Osteoblast (primary cell): ENCODE measurements around the gene FUCA1. TPM values are rescaled to one million over a fixed set of nuclear protein-coding genes. Genes with fewer than 3 reads are reported as not detected.
"Not testable (repeated sequence)": the region's sequence is repeated elsewhere in the genome, so short reads cannot be mapped to it uniquely, and the experiment has no call there.

Experiments used
- DNase-seq: peaks from one replicate; pipeline ENCODE4 v3.0.0; 2011; ENCODE audit warnings: low spot score, mixed read lengths; ENCODE audit not compliant: insufficient read length; ENCODE audit errors: missing footprints
- H2AFZ ChIP-seq: 2 replicates; pipeline ENCODE4 v1.6.0; 2011; ENCODE audit warnings: mild to moderate bottlenecking, low read length
- H3K27ac ChIP-seq: 2 replicates; pipeline ENCODE4 v1.5.1; 2011; ENCODE audit warnings: mild to moderate bottlenecking, low read depth, low read length, moderate library complexity
- H3K27me3 ChIP-seq: 2 replicates; pipeline ENCODE4 v1.6.0; 2012; ENCODE audit warnings: mild to moderate bottlenecking, control low read depth, inconsistent platforms, low read length, moderate library complexity; ENCODE audit not compliant: insufficient read depth
- H3K36me3 ChIP-seq: 2 replicates; pipeline ENCODE4 v1.5.1; 2011; ENCODE audit warnings: mild to moderate bottlenecking, low read length, control low read depth, moderate library complexity; ENCODE audit not compliant: insufficient read depth
- H3K4me1 ChIP-seq: 2 replicates; pipeline ENCODE4 v1.5.1; 2011; ENCODE audit warnings: mild to moderate bottlenecking, low read length, control low read depth, moderate library complexity; ENCODE audit not compliant: insufficient read depth
- H3K4me2 ChIP-seq: 2 replicates; pipeline ENCODE4 v1.6.0; 2011; ENCODE audit warnings: mild to moderate bottlenecking, low read length; ENCODE audit not compliant: insufficient read depth
- H3K4me3 ChIP-seq: fragments of 200-600 bp; sonication (generic); 3 replicates; pipeline ENCODE4 v1.5.1; 2012; ENCODE audit warnings: mild to moderate bottlenecking, low read length, inconsistent platforms; ENCODE audit not compliant: insufficient read depth
- H3K79me2 ChIP-seq: 2 replicates; pipeline ENCODE4 v1.6.0; 2012; ENCODE audit warnings: mild to moderate bottlenecking, low read length, control low read depth, inconsistent platforms; ENCODE audit not compliant: insufficient read depth
- H3K9me3 ChIP-seq: 2 replicates; pipeline ENCODE4 v1.5.1; 2011; ENCODE audit warnings: low read depth, low read length, control low read depth
- H4K20me1 ChIP-seq: 2 replicates; pipeline ENCODE4 v1.6.0; 2012; ENCODE audit warnings: mild to moderate bottlenecking, low read length, control low read depth; ENCODE audit not compliant: insufficient read depth
- total RNA-seq: library from RNA; depleted of rRNA; stranded (reverse); fragments of >200 nt; gene quantifications from 2 replicates; pipeline ENCODE4 v1.2.3, GENCODE V29; 2012
- TF ChIP-seq, protein P1 (sequence below): IDR thresholded peaks from 2 replicates; pipeline ENCODE4 v1.5.1; 2011; ENCODE audit warnings: mild to moderate bottlenecking, low read depth, low read length, moderate library complexity; ENCODE audit errors: extremely low read depth

FUCA1 gene
- total RNA-seq, 1 donor: 34.7 TPM

DNA sequence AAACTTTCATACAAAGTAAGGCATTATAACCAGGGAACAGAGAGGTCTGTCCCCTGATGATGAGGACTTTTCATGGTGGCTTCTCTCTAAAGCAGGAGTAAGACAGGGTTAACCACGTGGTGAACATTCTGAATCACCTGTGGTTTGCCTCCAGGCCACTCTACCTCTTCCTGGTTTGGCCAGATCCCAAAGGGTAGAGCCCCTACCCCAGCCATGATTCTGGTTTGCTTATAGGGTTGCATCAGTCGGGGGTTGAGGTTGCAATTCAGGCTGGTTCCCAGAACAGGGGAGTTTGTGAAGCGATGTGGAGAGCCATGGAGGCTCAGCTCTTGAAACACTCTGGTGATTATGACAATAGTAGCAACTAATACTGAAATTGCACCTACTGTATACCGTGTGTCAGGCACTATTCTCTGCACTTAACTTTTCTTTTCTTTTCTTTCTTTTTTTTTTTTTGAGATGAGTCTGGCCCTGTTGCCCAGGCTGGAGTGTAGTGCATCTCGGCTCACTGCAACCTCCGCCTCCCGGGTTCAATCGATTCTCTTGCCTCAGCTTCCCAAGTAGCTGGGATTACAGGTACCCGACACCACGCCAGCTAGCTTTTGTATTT, 36.8 kb upstream of the FUCA1 start:
- H4K20me1 ChIP-seq: no peaks in the 10 kb centered on the region
- H3K4me2 ChIP-seq: no peak overlapping the region
- no peak overlapping the region for H2AFZ ChIP-seq
- no peak overlapping the region for H3K4me3 ChIP-seq
- no peaks in the 10 kb centered on the region for H3K79me2 ChIP-seq
- peaks cover 55% of the 10 kb centered on the region for H3K27me3 ChIP-seq
- H3K36me3 ChIP-seq: no peaks in the 10 kb centered on the region
- H3K27ac ChIP-seq: no peak overlapping the region
- DNase-seq: no peak
- H3K9me3 ChIP-seq: peaks cover 2% of the 10 kb centered on the region
- TF ChIP-seq, protein P1, sequence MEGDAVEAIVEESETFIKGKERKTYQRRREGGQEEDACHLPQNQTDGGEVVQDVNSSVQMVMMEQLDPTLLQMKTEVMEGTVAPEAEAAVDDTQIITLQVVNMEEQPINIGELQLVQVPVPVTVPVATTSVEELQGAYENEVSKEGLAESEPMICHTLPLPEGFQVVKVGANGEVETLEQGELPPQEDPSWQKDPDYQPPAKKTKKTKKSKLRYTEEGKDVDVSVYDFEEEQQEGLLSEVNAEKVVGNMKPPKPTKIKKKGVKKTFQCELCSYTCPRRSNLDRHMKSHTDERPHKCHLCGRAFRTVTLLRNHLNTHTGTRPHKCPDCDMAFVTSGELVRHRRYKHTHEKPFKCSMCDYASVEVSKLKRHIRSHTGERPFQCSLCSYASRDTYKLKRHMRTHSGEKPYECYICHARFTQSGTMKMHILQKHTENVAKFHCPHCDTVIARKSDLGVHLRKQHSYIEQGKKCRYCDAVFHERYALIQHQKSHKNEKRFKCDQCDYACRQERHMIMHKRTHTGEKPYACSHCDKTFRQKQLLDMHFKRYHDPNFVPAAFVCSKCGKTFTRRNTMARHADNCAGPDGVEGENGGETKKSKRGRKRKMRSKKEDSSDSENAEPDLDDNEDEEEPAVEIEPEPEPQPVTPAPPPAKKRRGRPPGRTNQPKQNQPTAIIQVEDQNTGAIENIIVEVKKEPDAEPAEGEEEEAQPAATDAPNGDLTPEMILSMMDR: no peak
- H3K4me1 ChIP-seq: no peaks in the 10 kb centered on the region

DNA sequence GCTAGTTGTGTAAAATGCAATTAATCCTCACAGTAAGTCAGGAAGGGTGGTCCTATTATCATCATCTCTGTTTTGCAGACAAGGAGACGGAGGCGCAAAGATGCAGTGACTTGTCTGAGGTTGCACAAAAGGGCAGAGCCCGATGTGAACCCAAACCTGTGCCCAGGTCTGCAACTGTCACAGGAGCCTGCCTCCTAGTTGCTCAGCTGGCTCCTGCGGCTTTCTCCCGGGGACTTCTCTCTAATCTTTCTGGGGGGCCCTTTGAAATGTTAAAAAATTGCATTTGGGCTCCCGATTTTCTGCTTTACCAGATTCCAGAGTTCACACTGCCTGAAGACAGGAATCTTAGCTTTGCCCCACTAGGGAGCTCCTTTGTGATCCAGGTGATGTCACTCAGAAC, 35.7 kb upstream of the FUCA1 start:
- Histone ChIP-seq H3K36me3 (no peaks in the 10 kb centered on the region), H2AFZ (no peak overlapping the region), H3K4me1 (no peaks in the 10 kb centered on the region), H4K20me1 (no peaks in the 10 kb centered on the region), H3K79me2 (no peaks in the 10 kb centered on the region), H3K27me3 (peaks cover 55% of the 10 kb centered on the region), H3K4me2 (no peak overlapping the region), H3K27ac (no peak overlapping the region), H3K4me3 (no peak overlapping the region), H3K9me3 (peaks cover 2% of the 10 kb centered on the region)
- DNase-seq: no peak
- TF ChIP-seq, protein P1: no peak

- Histone ChIP-seq H3K36me3 (no peaks in the 10 kb centered on the region), H3K4me3 (peak overlapping the region; percentile 46), H3K9me3 (no peaks in the 10 kb centered on the region), H3K4me1 (no peaks in the 10 kb centered on the region), H4K20me1 (no peaks in the 10 kb centered on the region), H3K27ac (no peak overlapping the region), H3K79me2 (no peaks in the 10 kb centered on the region), H2AFZ (no peak overlapping the region), H3K27me3 (peaks cover 55% of the 10 kb centered on the region), H3K4me2 (peak overlapping the region; percentile 18)
- no peak for DNase-seq
- TF ChIP-seq, protein P1: no peak
Measured at GRCh38 chr1:23902321-23903278, 34.5 kb upstream of the FUCA1 start.

- peaks cover 53% of the 10 kb centered on the region for H3K27me3 ChIP-seq
- not testable (repeated sequence) for DNase-seq, H3K4me2 ChIP-seq, H3K27ac ChIP-seq, H4K20me1 ChIP-seq, H3K9me3 ChIP-seq, H3K36me3 ChIP-seq, H3K4me1 ChIP-seq, H2AFZ ChIP-seq, H3K4me3 ChIP-seq, H3K79me2 ChIP-seq
Measured at GRCh38 chr1:23900017-23900416, 31.9 kb upstream of the FUCA1 start.
